C4-2B (cell line): Measurements from ENCODE around the gene SP3.

ENCODE experiments used
- H3K27ac ChIP-seq: fragments of 450-650 bp; 2 replicates; pipeline ENCODE4 v1.5.1; 2017
- ZFX ChIP-seq: fragments of 450-650 bp; IDR thresholded peaks from 2 replicates; pipeline ENCODE4 v1.6.1; 2017
- TF ChIP-seq, protein P1 (sequence below): fragments of 450-650 bp; conservative IDR thresholded peaks from 2 replicates; pipeline ENCODE4 v1.5.1; 2017; ENCODE audit warnings: mild to moderate bottlenecking

SP3 gene

DNA sequence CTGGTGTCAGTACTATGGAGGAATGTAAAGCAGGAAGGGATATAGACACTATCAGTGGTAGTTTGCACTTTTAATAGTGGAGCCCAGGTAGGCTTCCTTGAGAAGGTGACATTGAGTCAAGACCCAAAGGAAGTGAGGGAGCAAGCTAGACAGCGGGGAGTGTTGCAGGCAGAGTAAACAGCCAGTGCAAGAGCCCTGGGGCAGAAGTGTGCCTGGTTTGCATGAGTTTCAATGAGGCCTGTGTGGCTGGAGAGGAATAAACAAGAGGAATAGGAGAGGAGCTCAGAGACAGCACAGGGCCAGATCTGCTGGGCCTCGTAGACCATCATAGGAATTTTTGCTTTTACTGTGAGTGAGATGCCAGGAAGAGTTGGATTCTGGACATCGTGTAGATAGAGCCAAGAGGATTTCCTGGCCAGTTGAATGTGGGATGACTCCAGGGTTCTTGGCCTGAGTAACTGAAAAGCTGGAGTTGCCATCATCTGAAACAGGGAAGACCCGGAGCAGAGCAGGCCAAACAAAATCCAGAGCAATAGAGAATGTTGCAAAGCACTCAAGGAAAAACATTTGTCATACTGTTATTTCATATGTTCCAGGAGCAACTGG, 102.5 kb downstream of the SP3 start:
- TF ChIP-seq, protein P1, sequence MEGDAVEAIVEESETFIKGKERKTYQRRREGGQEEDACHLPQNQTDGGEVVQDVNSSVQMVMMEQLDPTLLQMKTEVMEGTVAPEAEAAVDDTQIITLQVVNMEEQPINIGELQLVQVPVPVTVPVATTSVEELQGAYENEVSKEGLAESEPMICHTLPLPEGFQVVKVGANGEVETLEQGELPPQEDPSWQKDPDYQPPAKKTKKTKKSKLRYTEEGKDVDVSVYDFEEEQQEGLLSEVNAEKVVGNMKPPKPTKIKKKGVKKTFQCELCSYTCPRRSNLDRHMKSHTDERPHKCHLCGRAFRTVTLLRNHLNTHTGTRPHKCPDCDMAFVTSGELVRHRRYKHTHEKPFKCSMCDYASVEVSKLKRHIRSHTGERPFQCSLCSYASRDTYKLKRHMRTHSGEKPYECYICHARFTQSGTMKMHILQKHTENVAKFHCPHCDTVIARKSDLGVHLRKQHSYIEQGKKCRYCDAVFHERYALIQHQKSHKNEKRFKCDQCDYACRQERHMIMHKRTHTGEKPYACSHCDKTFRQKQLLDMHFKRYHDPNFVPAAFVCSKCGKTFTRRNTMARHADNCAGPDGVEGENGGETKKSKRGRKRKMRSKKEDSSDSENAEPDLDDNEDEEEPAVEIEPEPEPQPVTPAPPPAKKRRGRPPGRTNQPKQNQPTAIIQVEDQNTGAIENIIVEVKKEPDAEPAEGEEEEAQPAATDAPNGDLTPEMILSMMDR, result no peak
- no peak for TF ChIP-seq ZFX
- H3K27ac ChIP-seq, result no peak overlapping the region

- TF ChIP-seq ZFX, result no peak
- TF ChIP-seq, protein P1, result no peak
- H3K27ac ChIP-seq, result no peak overlapping the region
These were observed 104.6 kb downstream of the SP3 start for GRCh38 chr2:173860566-173860965.

DNA sequence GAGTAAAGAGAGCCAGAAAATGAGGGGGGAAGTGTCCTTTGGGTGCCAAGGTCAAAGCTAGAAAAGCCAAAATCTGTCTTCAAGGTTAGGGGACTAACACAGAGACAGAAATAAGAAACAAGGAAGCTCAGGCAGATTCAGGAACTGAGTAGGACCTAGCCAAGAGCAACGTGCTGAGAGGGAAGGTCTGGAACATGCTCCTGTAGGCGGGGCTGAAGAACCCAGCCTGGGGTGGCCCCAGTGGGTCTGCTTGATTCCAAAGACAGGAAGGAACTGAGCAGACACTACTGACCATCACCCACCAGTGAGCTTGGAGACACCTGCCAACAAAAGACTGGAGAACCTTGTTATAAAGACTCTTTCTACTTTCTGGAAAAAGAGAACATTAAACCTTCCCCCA, 105.1 kb downstream of the SP3 start:
- TF ChIP-seq, protein P1, result no peak
- TF ChIP-seq ZFX, result no peak
- no peak overlapping the region for H3K27ac ChIP-seq

GRCh38 chr2:173858291-173858731, 106.9 kb downstream of the SP3 start:
- H3K27ac ChIP-seq, result peak overlapping the region; percentile 49
- no peak for TF ChIP-seq ZFX
- TF ChIP-seq, protein P1, result no peak
